Smooth muscle cell (in vitro differentiated cells): ENCODE results near the gene LUM. TPM values are rescaled to one million over a fixed set of nuclear protein-coding genes. Genes with fewer than 3 reads are reported as not detected.

Experiments
- DNase-seq: peaks from one replicate; lab custom pipeline; 2025; ENCODE audit not compliant: unreplicated experiment; lab: John Stamatoyannopoulos, UW
- H2AFZ ChIP-seq: fragments of 200-600 bp; sonication (generic); 2 replicates; pipeline ENCODE4 v1.6.0; 2016; ENCODE audit warnings: antibody characterized with exemption, low read depth, mild to moderate bottlenecking
- H3F3A ChIP-seq: fragments of 200-600 bp; sonication (generic); 2 replicates; pipeline ENCODE4 v1.6.0; 2017; ENCODE audit warnings: antibody characterized with exemption, low read depth
- H3K27ac ChIP-seq: fragments of 200-600 bp; sonication (generic); 2 replicates; pipeline ENCODE4 v1.5.1; 2016; ENCODE audit warnings: low read depth, mild to moderate bottlenecking
- H3K27me3 ChIP-seq: fragments of 200-600 bp; sonication (generic); 2 replicates; pipeline ENCODE4 v1.6.1; 2016; ENCODE audit warnings: low read depth, mild to moderate bottlenecking
- H3K36me3 ChIP-seq: fragments of 200-600 bp; sonication (generic); 2 replicates; pipeline ENCODE4 v1.5.1; 2016; ENCODE audit warnings: low read depth
- H3K4me1 ChIP-seq: fragments of 200-600 bp; sonication (generic); 2 replicates; pipeline ENCODE4 v1.5.1; 2016; ENCODE audit warnings: low read depth
- H3K4me2 ChIP-seq: fragments of 200-600 bp; sonication (generic); 2 replicates; pipeline ENCODE4 v1.6.0; 2016; ENCODE audit warnings: mild to moderate bottlenecking
- H3K4me3 ChIP-seq: fragments of 200-600 bp; sonication (generic); 2 replicates; pipeline ENCODE4 v1.5.1; 2016; ENCODE audit warnings: mild to moderate bottlenecking
- H3K79me2 ChIP-seq: fragments of 200-600 bp; sonication (generic); 2 replicates; pipeline ENCODE4 v1.6.0; 2016; ENCODE audit warnings: low read depth, mild to moderate bottlenecking
- H3K9ac ChIP-seq: fragments of 200-600 bp; sonication (generic); 2 replicates; pipeline ENCODE4 v1.6.0; 2016; ENCODE audit warnings: low read depth
- H3K9me3 ChIP-seq: fragments of 200-600 bp; sonication (generic); replicated peaks from 2 replicates; pipeline ENCODE4 v1.5.1; 2016; ENCODE audit warnings: low read depth
- H4K20me1 ChIP-seq: fragments of 200-600 bp; sonication (generic); 2 replicates; pipeline ENCODE4 v1.6.0; 2016; ENCODE audit warnings: low read depth
- CTCF ChIP-seq: fragments of 200-600 bp; sonication (generic); IDR thresholded peaks from 2 replicates; pipeline ENCODE4 v1.5.1; 2017; ENCODE audit warnings: borderline replicate concordance, mild to moderate bottlenecking, antibody characterized with exemption; ENCODE audit not compliant: insufficient read depth, poor library complexity, severe bottlenecking
- WGBS: methylation state at CpG from one replicate; pipeline ENCODE4 v1.1.7; 2016; ENCODE audit warnings: low lambda C conversion rate; 5-methylcytosine and 5-hydroxymethylcytosine counted together
- polyA plus RNA-seq: library from polyadenylated mRNA; unstranded; fragments of >200 nt; fragmentation: Nextera tagmentation; extraction: Ambion mirVana; gene quantifications from 2 replicates; pipeline ENCODE4 v1.2.1, GENCODE V29; 2016
- total RNA-seq: library from RNA; depleted of rRNA; stranded (reverse); fragments of >200 nt; gene quantifications from 2 replicates; pipeline ENCODE4 v1.2.3, GENCODE V29; 2014

The LUM gene
- total and polyA plus RNA-seq, 2 experiments from 2014 or later, result 5,541 to 7,849 TPM

GRCh38 chr12:91126516-91126915, 15.2 kb upstream of the LUM start:
- Histone ChIP-seq H3K36me3 (no peaks in the 10 kb centered on the region), H3K4me1 (no peaks in the 10 kb centered on the region), H4K20me1 (no peaks in the 10 kb centered on the region), H3K9me3 (no peaks in the 10 kb centered on the region), H3F3A (no peaks in the 10 kb centered on the region), H2AFZ (peak overlapping the region; percentile 24), H3K79me2 (no peaks in the 10 kb centered on the region), H3K27ac (no peak overlapping the region), H3K9ac (no peak overlapping the region), H3K4me2 (no peak overlapping the region), H3K27me3 (no peaks in the 10 kb centered on the region), H3K4me3 (no peak overlapping the region)
- TF ChIP-seq CTCF, result no peak
- WGBS, result 96% methylated on average over 1 of the region's 1 CpG
- no peak for DNase-seq

DNA sequence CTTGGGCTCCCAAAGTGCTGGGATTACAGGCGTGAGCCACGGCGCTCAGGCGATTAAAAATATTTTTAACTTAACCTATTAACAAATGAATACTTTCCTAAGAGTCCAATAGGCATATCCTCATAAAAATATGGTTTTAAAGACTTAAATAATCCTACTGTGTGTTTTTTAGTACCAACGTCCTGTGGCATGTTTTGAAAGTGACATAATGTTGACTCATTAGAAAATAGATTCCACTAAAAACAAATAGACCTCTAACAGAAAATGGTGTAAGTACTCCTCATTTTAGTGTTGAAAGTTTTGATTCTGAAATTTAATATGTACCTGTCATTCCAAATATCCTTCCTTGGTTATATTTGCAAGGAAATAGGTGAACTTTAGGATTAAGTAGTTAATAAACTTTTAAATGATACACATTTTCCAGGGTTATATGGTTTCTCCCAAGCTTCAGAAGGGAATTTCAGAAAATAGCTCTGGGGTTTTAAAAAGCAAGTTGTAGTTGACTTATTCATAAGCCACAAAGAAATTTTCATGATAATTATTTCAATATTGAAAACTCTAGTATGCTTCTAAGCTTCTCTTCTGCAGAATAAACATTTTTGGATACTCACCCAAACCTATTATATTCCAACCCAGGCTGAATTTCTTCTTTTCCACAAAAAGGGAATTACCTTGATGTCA, 12.1 kb upstream of the LUM start:
- H3K4me2 ChIP-seq, result no peak overlapping the region
- DNase-seq, result no peak
- no peak overlapping the region for H3K4me3 ChIP-seq
- TF ChIP-seq CTCF, result no peak
- H3K9me3 ChIP-seq, result no peaks in the 10 kb centered on the region
- H4K20me1 ChIP-seq, result no peaks in the 10 kb centered on the region
- no peaks in the 10 kb centered on the region for H3K79me2 ChIP-seq
- no peaks in the 10 kb centered on the region for H3K27me3 ChIP-seq
- no peaks in the 10 kb centered on the region for H3K4me1 ChIP-seq
- no peak overlapping the region for H3K9ac ChIP-seq
- H3K27ac ChIP-seq, result no peak overlapping the region
- WGBS, result 78% methylated on average over 5 of the region's 5 CpGs
- H3K36me3 ChIP-seq, result no peaks in the 10 kb centered on the region
- H2AFZ ChIP-seq, result peak overlapping the region; percentile 26
- no peaks in the 10 kb centered on the region for H3F3A ChIP-seq

DNA sequence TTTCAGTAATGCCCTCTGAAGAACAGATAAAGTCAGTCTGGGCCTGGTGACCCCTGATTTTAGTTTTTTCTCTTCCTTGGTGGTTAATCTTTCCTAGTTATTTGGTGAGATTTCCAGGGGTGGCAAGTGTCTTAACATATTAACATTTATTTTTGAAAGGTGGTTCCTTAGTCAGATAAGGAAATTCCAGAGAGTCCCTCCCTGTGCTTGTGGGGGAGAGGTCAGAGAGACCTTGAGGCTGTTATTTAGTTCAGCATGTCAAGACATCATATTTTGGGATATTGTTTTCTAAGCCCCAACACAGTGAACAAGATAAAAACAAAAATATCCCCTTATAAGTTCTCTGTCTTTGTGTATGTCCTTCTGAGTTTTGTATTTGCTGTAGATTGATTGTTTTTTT, 9.5 kb upstream of the LUM start:
- Histone ChIP-seq H3K4me2 (no peak overlapping the region), H3K9me3 (no peaks in the 10 kb centered on the region), H3F3A (no peaks in the 10 kb centered on the region), H3K4me3 (no peak overlapping the region), H3K27me3 (no peaks in the 10 kb centered on the region), H3K79me2 (no peaks in the 10 kb centered on the region), H2AFZ (no peak overlapping the region), H3K27ac (no peak overlapping the region), H4K20me1 (no peaks in the 10 kb centered on the region), H3K4me1 (no peaks in the 10 kb centered on the region), H3K9ac (no peak overlapping the region), H3K36me3 (no peaks in the 10 kb centered on the region)
- DNase-seq, result no peak
- no peak for TF ChIP-seq CTCF

DNA sequence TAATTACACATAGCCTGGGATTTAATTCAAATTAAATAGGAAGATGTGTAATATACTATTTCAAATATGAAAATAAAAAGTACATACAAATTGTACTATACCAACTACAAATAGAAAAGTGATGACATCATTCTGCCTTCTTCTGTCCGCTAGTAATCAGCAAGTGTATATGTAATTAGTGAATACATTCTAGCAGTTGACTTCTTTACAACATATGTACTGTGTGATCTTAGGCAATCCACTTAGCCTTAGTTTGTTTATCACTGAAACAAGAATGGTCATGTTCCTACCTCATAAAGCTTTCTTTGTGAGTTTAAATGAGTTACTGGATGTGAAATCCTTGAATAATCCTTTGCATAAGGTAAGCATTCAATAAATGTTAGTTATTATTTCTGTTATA, 7.8 kb upstream of the LUM start:
- H3K4me2 ChIP-seq, result peak overlapping the region; percentile 20
- H3K27ac ChIP-seq, result no peak overlapping the region
- no peak overlapping the region for H2AFZ ChIP-seq
- H3K4me1 ChIP-seq, result no peaks in the 10 kb centered on the region
- H3K9me3 ChIP-seq, result no peaks in the 10 kb centered on the region
- no peak for DNase-seq
- no peaks in the 10 kb centered on the region for H3K79me2 ChIP-seq
- no peak overlapping the region for H3K4me3 ChIP-seq
- no peaks in the 10 kb centered on the region for H3K36me3 ChIP-seq
- H3K27me3 ChIP-seq, result no peaks in the 10 kb centered on the region
- H4K20me1 ChIP-seq, result no peaks in the 10 kb centered on the region
- TF ChIP-seq CTCF, result no peak
- H3K9ac ChIP-seq, result no peak overlapping the region
- no peaks in the 10 kb centered on the region for H3F3A ChIP-seq
- 24% methylated on average over 1 of the region's 1 CpG for WGBS
